ENCODE results near the gene ITCH. TPM values are rescaled to one million over a fixed set of nuclear protein-coding genes. Genes with fewer than 3 reads are reported as not detected.

The ITCH gene
- total and polyA plus RNA-seq, 9 donors: 14.0 to 65.8 (median 50.8) TPM

- TF ChIP-seq EP300 (IDR thresholded peaks at IDR 0.05) (no peak), POLR2A (IDR thresholded peaks at IDR 0.05) (no peak), CTCF (IDR thresholded peaks at IDR 0.05) (no peak)
- H3K27ac ChIP-seq: no peak overlapping the region
- H3K27me3 ChIP-seq: no peaks in the 10 kb centered on the region
- no peaks in the 10 kb centered on the region for H3K36me3 ChIP-seq
- WGBS, 3 donors: 69 to 74% (median 71%) methylated on average over 2 of the region's 2 CpGs
- intact Hi-C loops (cut with DNase I): no loop called here
- no peak for DNase-seq
- H3K4me1 ChIP-seq (ENCODE audit: insufficient read depth): no peaks in the 10 kb centered on the region
- H3K4me3 ChIP-seq: no peak overlapping the region
- H3K9me3 ChIP-seq: no peaks in the 10 kb centered on the region
These were observed 98.7 kb downstream of the ITCH start for GRCh38 chr20:34461779-34462087.

GRCh38 chr20:34468951-34469350 lies 105.9 kb downstream of the ITCH start:
- no peaks in the 10 kb centered on the region for H3K36me3 ChIP-seq
- DNase-seq: no peak
- H3K4me3 ChIP-seq: no peak overlapping the region
- intact Hi-C loops (cut with DNase I): no loop called here
- peaks cover 2% of the 10 kb centered on the region for H3K4me1 ChIP-seq (ENCODE audit: insufficient read depth)
- H3K9me3 ChIP-seq: no peaks in the 10 kb centered on the region
- H3K27ac ChIP-seq: no peak overlapping the region
- H3K27me3 ChIP-seq: no peaks in the 10 kb centered on the region
- no peak for TF ChIP-seq CTCF (IDR thresholded peaks at IDR 0.05)
- TF ChIP-seq POLR2A (IDR thresholded peaks at IDR 0.05): no peak
- TF ChIP-seq EP300 (IDR thresholded peaks at IDR 0.05): no peak
- WGBS, 3 donors: 48 to 63% (median 57%) methylated on average over 1 of the region's 1 CpG

- H3K4me3 ChIP-seq: no peak overlapping the region
- H3K27ac ChIP-seq: no peak overlapping the region
- TF ChIP-seq POLR2A (IDR thresholded peaks at IDR 0.05) (no peak), CTCF (IDR thresholded peaks at IDR 0.05) (no peak), EP300 (IDR thresholded peaks at IDR 0.05) (no peak)
- WGBS, 3 donors: 64 to 69% (median 67%) methylated on average over 6 of the region's 6 CpGs
- DNase-seq: no peak
- intact Hi-C loops (cut with DNase I): loop anchor here in 1 of 4 donors (10.0 kb wide), 1 partner anchor 158 kb away; no protein-coding TSS in a partner anchor
- peaks cover 2% of the 10 kb centered on the region for H3K4me1 ChIP-seq (ENCODE audit: insufficient read depth)
- H3K9me3 ChIP-seq: no peaks in the 10 kb centered on the region
- no peaks in the 10 kb centered on the region for H3K27me3 ChIP-seq
- no peaks in the 10 kb centered on the region for H3K36me3 ChIP-seq
These were observed 109.3 kb downstream of the ITCH start for GRCh38 chr20:34472246-34472925.

GRCh38 chr20:34473262-34473883 lies 110.3 kb downstream of the ITCH start:
- no peaks in the 10 kb centered on the region for H3K9me3 ChIP-seq
- DNase-seq: peak in 3 of 5 donors; percentile 28 to 54 (median 30)
- H3K27me3 ChIP-seq: no peaks in the 10 kb centered on the region
- intact Hi-C loops (cut with DNase I): loop anchor here in 1 of 4 donors (10.0 kb wide), 1 partner anchor 159 kb away; no protein-coding TSS in a partner anchor
- H3K27ac ChIP-seq: no peak overlapping the region
- no peaks in the 10 kb centered on the region for H3K36me3 ChIP-seq
- H3K4me3 ChIP-seq: no peak overlapping the region
- H3K4me1 ChIP-seq (ENCODE audit: insufficient read depth): peaks cover 2% of the 10 kb centered on the region
- TF ChIP-seq POLR2A (IDR thresholded peaks at IDR 0.05): no peak
- 56 to 68% (median 58%) methylated on average over 5 of the region's 5 CpGs for WGBS, 3 donors

Measured in ovary (tissue), 9 donors.